ENCODE measurements around the gene PRADC1. TPM values are rescaled to one million over a fixed set of nuclear protein-coding genes. Genes with fewer than 3 reads are reported as not detected.
A peak's percentile ranks its signal among the peaks of the same experiment; 100 is the strongest.

PRADC1 gene
- total RNA-seq (6.7 and 11.7 TPM in 2 replicates), polyA plus RNA-seq (12.3 and 17.6 TPM in 2 replicates), polyA minus RNA-seq (ENCODE audit: low replicate concordance) (25.4 and 40.9 TPM in 2 replicates)
- polyA plus RNA-seq (2012) = 17.7 and 27.6 TPM in 2 replicates

GRCh38 chr2:73233154-73233931, at the start of gene PRADC1:
Gene PRADC1 (minus strand): TSS chr2:73233239. CDS start chr2:73233160, 79 bp downstream.
- Histone ChIP-seq H3K4me3 (replicated peaks in 1 of 4; ENCODE audit: control extremely low read depth in 1 of 4, insufficient read depth in 1 of 4, low read depth in 3 of 4, low read length in 4 of 4) (peak within 1 kb of the TSS; percentile 73 to 98 (median 92)), H3K27me3 (ENCODE audit: control insufficient read depth, insufficient read depth, low read length) (no peaks in the 10 kb centered on the region), H3K79me2 (ENCODE audit: control insufficient read depth, insufficient read depth, low read length) (peaks cover 44% of the 10 kb centered on the region), H3K4me2 (ENCODE audit: extremely low read depth, insufficient read depth, low read length) (peak within 1 kb of the TSS; percentile 100), H3K9me3 (ENCODE audit: control insufficient read depth, insufficient read depth, low read depth, low read length) (no peaks in the 10 kb centered on the region), H3K4me1 (ENCODE audit: control insufficient read depth, extremely low read depth, insufficient read depth, low read length) (peaks cover 8% of the 10 kb centered on the region), H3K27ac (ENCODE audit: insufficient read depth, low read length) (peak within 1 kb of the TSS; percentile 90), H2AFZ (ENCODE audit: low read length) (peak within 1 kb of the TSS; percentile 99), H3K36me3 (ENCODE audit: control insufficient read depth, insufficient read depth, low read length) (peaks cover 2% of the 10 kb centered on the region), H4K20me1 (ENCODE audit: control insufficient read depth, extremely low read depth, insufficient read depth, low read length) (no peaks in the 10 kb centered on the region), H3K9ac (ENCODE audit: insufficient read depth, low read length) (peak within 1 kb of the TSS; percentile 92)
- DNase-seq (ENCODE audit: low read depth in 2 of 2) = peak; percentile 99 to 100
- TF ChIP-seq EZH2 (IDR thresholded peaks at IDR 0.05; ENCODE audit: low read length, missing control alignments) (no peak), CTCF (conservative IDR thresholded peaks at IDR 0.05 in 1 of 2, IDR thresholded peaks at IDR 0.05 in 1 of 2; ENCODE audit: low read depth in 1 of 2, low read length in 2 of 2) (no peak)

GRCh38 chr2:73281244-73281643, 48.2 kb upstream of the PRADC1 start:
- peaks cover 26% of the 10 kb centered on the region for H3K27me3 ChIP-seq (ENCODE audit: control insufficient read depth, insufficient read depth, low read length)
- no peak overlapping the region for H3K27ac ChIP-seq (ENCODE audit: insufficient read depth, low read length)
- no peak overlapping the region for H3K4me3 ChIP-seq (replicated peaks in 1 of 4; ENCODE audit: control extremely low read depth in 1 of 4, insufficient read depth in 1 of 4, low read depth in 3 of 4, low read length in 4 of 4)
- H3K36me3 ChIP-seq (ENCODE audit: control insufficient read depth, insufficient read depth, low read length) = no peaks in the 10 kb centered on the region
- TF ChIP-seq EZH2 (IDR thresholded peaks at IDR 0.05; ENCODE audit: low read length, missing control alignments) (no peak), CTCF (conservative IDR thresholded peaks at IDR 0.05 in 1 of 2, IDR thresholded peaks at IDR 0.05 in 1 of 2; ENCODE audit: low read depth in 1 of 2, low read length in 2 of 2) (no peak)
- H2AFZ ChIP-seq (ENCODE audit: low read length) = no peak overlapping the region
- H3K4me2 ChIP-seq (ENCODE audit: extremely low read depth, insufficient read depth, low read length) = no peak overlapping the region
- DNase-seq (ENCODE audit: low read depth in 2 of 2) = no peak
- no peaks in the 10 kb centered on the region for H3K4me1 ChIP-seq (ENCODE audit: control insufficient read depth, extremely low read depth, insufficient read depth, low read length)
- no peaks in the 10 kb centered on the region for H3K9me3 ChIP-seq (ENCODE audit: control insufficient read depth, insufficient read depth, low read depth, low read length)
- no peaks in the 10 kb centered on the region for H3K79me2 ChIP-seq (ENCODE audit: control insufficient read depth, insufficient read depth, low read length)
- H4K20me1 ChIP-seq (ENCODE audit: control insufficient read depth, extremely low read depth, insufficient read depth, low read length) = no peaks in the 10 kb centered on the region
- H3K9ac ChIP-seq (ENCODE audit: insufficient read depth, low read length) = no peak overlapping the region

- H3K4me2 ChIP-seq (ENCODE audit: extremely low read depth, insufficient read depth, low read length) = no peak overlapping the region
- no peak overlapping the region for H3K4me3 ChIP-seq (replicated peaks in 1 of 4; ENCODE audit: control extremely low read depth in 1 of 4, insufficient read depth in 1 of 4, low read depth in 3 of 4, low read length in 4 of 4)
- H3K36me3 ChIP-seq (ENCODE audit: control insufficient read depth, insufficient read depth, low read length) = no peaks in the 10 kb centered on the region
- H3K27ac ChIP-seq (ENCODE audit: insufficient read depth, low read length) = no peak overlapping the region
- TF ChIP-seq EZH2 (IDR thresholded peaks at IDR 0.05; ENCODE audit: low read length, missing control alignments) (no peak), CTCF (conservative IDR thresholded peaks at IDR 0.05 in 1 of 2, IDR thresholded peaks at IDR 0.05 in 1 of 2; ENCODE audit: low read depth in 1 of 2, low read length in 2 of 2) (no peak)
- no peaks in the 10 kb centered on the region for H3K9me3 ChIP-seq (ENCODE audit: control insufficient read depth, insufficient read depth, low read depth, low read length)
- no peaks in the 10 kb centered on the region for H3K79me2 ChIP-seq (ENCODE audit: control insufficient read depth, insufficient read depth, low read length)
- H2AFZ ChIP-seq (ENCODE audit: low read length) = no peak overlapping the region
- DNase-seq (ENCODE audit: low read depth in 2 of 2) = no peak
- H4K20me1 ChIP-seq (ENCODE audit: control insufficient read depth, extremely low read depth, insufficient read depth, low read length) = no peaks in the 10 kb centered on the region
- no peaks in the 10 kb centered on the region for H3K4me1 ChIP-seq (ENCODE audit: control insufficient read depth, extremely low read depth, insufficient read depth, low read length)
- no peak overlapping the region for H3K9ac ChIP-seq (ENCODE audit: insufficient read depth, low read length)
- H3K27me3 ChIP-seq (ENCODE audit: control insufficient read depth, insufficient read depth, low read length) = peaks cover 20% of the 10 kb centered on the region
Measured at GRCh38 chr2:73279852-73280251, 46.8 kb upstream of the PRADC1 start.

Measured in fibroblast of lung (primary cell).